H1 (cell line): ENCODE measurements around the gene SPG7. TPM values are rescaled to one million over a fixed set of nuclear protein-coding genes. Genes with fewer than 3 reads are reported as not detected.

Experiments used
- ASH2L ChIP-seq: fragments of 200-600, 300-600 bp; sonication (generic); IDR thresholded peaks from one replicate; pipeline ENCODE4 v1.7.1; 2017; ENCODE audit warnings: low read length
- CTCF ChIP-seq, 3 experiments: IDR thresholded peaks; 1 replicate in 2 of 3; 2 replicates in 1 of 3; pipeline versions ENCODE4 v1.5.1 to v1.6.1; 2011; ENCODE audit warnings: low read length in 3 of 3, mild to moderate bottlenecking in 3 of 3, inconsistent platforms in 2 of 3, low read depth in 1 of 3, moderate library complexity in 1 of 3; ENCODE audit not compliant: insufficient read depth in 1 of 3; ENCODE audit errors: control extremely low read depth in 1 of 3
- HDAC2 ChIP-seq, 2 experiments: fragments of 300-600 bp in 1 of 2; sonication (generic) in 1 of 2; IDR thresholded peaks; 2 replicates each; pipeline ENCODE4 v1.6.1; 2011 to 2012; ENCODE audit warnings: low read depth in 2 of 2, low read length in 2 of 2, mild to moderate bottlenecking in 2 of 2, moderate library complexity in 2 of 2, borderline replicate concordance in 1 of 2, inconsistent platforms in 1 of 2
- JUN ChIP-seq: IDR thresholded peaks from 2 replicates; pipeline ENCODE4 v1.6.1; 2011; ENCODE audit warnings: low read depth, mild to moderate bottlenecking, improper control_type of control experiment, low read length
- KDM5A ChIP-seq: fragments of 200-600 bp; IDR thresholded peaks from 2 replicates; pipeline ENCODE4 v1.7.1; 2012; ENCODE audit warnings: mild to moderate bottlenecking, low read length, inconsistent platforms, mixed read lengths
- POU5F1 ChIP-seq: IDR thresholded peaks from 2 replicates; pipeline ENCODE4 v1.6.1; 2011; ENCODE audit warnings: low read depth, mild to moderate bottlenecking, low read length, moderate library complexity
- polyA plus RNA-seq, 7 experiments: library from polyadenylated mRNA; depleted of rRNA in 3 of 7; stranded (reverse) in 5 of 7; unstranded in 2 of 7; fragments of >200 nt in 5 of 7; fragments of 200-250 nt in 2 of 7; gene quantifications; 1 replicate in 5 of 7; 2 replicates in 1 of 7; 4 replicates in 1 of 7; pipeline versions ENCODE4 v1.2.1 to v1.2.3, GENCODE V29; 2011 to 2013; ENCODE audit warnings: missing spikeins in 2 of 7, mixed read lengths in 2 of 7
- total RNA-seq: library from RNA; stranded (reverse); fragmentation: NEBNext Ultra II Directional; extraction: Animal tissue kit (Norgen Biotek cat#: 25700); gene quantifications from 2 replicates; pipeline ENCODE4 v1.2.1, GENCODE V29; 2021
- TF ChIP-seq, protein P1 (sequence below): fragments of 300-600 bp; sonication (generic); IDR thresholded peaks from 2 replicates; pipeline ENCODE4 v1.7.1; 2012; ENCODE audit warnings: low read length, moderate library complexity, mild to moderate bottlenecking, inconsistent platforms; ENCODE audit not compliant: insufficient replicate concordance

Gene SPG7
- total and polyA plus RNA-seq, 2 of the 8 experiments (the other 6 are each of a cell fraction or from before 2014, with no cell fraction given), result 72.1 to 113 TPM

GRCh38 chr16:89602952-89603590 lies 94.9 kb downstream of the SPG7 start (continued):
- TF ChIP-seq ASH2L, result no peak
- no peak for TF ChIP-seq POU5F1
- TF ChIP-seq KDM5A, result no peak
- no peak for TF ChIP-seq HDAC2 (IDR thresholded peaks at IDR 0.05; ENCODE audit: borderline replicate concordance in 1 of 2, low read depth in 2 of 2, low read length in 2 of 2)
- TF ChIP-seq JUN, result no peak
- TF ChIP-seq CTCF (IDR thresholded peaks at IDR 0.05; ENCODE audit: control extremely low read depth in 1 of 3, insufficient read depth in 1 of 3, low read depth in 1 of 3, low read length in 3 of 3), result no peak
- TF ChIP-seq, protein P1, sequence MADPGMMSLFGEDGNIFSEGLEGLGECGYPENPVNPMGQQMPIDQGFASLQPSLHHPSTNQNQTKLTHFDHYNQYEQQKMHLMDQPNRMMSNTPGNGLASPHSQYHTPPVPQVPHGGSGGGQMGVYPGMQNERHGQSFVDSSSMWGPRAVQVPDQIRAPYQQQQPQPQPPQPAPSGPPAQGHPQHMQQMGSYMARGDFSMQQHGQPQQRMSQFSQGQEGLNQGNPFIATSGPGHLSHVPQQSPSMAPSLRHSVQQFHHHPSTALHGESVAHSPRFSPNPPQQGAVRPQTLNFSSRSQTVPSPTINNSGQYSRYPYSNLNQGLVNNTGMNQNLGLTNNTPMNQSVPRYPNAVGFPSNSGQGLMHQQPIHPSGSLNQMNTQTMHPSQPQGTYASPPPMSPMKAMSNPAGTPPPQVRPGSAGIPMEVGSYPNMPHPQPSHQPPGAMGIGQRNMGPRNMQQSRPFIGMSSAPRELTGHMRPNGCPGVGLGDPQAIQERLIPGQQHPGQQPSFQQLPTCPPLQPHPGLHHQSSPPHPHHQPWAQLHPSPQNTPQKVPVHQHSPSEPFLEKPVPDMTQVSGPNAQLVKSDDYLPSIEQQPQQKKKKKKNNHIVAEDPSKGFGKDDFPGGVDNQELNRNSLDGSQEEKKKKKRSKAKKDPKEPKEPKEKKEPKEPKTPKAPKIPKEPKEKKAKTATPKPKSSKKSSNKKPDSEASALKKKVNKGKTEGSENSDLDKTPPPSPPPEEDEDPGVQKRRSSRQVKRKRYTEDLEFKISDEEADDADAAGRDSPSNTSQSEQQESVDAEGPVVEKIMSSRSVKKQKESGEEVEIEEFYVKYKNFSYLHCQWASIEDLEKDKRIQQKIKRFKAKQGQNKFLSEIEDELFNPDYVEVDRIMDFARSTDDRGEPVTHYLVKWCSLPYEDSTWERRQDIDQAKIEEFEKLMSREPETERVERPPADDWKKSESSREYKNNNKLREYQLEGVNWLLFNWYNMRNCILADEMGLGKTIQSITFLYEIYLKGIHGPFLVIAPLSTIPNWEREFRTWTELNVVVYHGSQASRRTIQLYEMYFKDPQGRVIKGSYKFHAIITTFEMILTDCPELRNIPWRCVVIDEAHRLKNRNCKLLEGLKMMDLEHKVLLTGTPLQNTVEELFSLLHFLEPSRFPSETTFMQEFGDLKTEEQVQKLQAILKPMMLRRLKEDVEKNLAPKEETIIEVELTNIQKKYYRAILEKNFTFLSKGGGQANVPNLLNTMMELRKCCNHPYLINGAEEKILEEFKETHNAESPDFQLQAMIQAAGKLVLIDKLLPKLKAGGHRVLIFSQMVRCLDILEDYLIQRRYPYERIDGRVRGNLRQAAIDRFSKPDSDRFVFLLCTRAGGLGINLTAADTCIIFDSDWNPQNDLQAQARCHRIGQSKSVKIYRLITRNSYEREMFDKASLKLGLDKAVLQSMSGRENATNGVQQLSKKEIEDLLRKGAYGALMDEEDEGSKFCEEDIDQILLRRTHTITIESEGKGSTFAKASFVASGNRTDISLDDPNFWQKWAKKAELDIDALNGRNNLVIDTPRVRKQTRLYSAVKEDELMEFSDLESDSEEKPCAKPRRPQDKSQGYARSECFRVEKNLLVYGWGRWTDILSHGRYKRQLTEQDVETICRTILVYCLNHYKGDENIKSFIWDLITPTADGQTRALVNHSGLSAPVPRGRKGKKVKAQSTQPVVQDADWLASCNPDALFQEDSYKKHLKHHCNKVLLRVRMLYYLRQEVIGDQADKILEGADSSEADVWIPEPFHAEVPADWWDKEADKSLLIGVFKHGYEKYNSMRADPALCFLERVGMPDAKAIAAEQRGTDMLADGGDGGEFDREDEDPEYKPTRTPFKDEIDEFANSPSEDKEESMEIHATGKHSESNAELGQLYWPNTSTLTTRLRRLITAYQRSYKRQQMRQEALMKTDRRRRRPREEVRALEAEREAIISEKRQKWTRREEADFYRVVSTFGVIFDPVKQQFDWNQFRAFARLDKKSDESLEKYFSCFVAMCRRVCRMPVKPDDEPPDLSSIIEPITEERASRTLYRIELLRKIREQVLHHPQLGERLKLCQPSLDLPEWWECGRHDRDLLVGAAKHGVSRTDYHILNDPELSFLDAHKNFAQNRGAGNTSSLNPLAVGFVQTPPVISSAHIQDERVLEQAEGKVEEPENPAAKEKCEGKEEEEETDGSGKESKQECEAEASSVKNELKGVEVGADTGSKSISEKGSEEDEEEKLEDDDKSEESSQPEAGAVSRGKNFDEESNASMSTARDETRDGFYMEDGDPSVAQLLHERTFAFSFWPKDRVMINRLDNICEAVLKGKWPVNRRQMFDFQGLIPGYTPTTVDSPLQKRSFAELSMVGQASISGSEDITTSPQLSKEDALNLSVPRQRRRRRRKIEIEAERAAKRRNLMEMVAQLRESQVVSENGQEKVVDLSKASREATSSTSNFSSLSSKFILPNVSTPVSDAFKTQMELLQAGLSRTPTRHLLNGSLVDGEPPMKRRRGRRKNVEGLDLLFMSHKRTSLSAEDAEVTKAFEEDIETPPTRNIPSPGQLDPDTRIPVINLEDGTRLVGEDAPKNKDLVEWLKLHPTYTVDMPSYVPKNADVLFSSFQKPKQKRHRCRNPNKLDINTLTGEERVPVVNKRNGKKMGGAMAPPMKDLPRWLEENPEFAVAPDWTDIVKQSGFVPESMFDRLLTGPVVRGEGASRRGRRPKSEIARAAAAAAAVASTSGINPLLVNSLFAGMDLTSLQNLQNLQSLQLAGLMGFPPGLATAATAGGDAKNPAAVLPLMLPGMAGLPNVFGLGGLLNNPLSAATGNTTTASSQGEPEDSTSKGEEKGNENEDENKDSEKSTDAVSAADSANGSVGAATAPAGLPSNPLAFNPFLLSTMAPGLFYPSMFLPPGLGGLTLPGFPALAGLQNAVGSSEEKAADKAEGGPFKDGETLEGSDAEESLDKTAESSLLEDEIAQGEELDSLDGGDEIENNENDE, result no peak
